ENCODE data around the gene ALKAL2.

Gene ALKAL2

GRCh38 chr2:263022-263738 is 24.7 kb downstream of the ALKAL2 start:
- H3K4me3 ChIP-seq (ENCODE audit: low read depth, low read length), result peak overlapping the region; percentile 97
- no peak for TF ChIP-seq CTCF (conservative IDR thresholded peaks at IDR 0.05; ENCODE audit: low read depth, low read length)
- no peak for DNase-seq (ENCODE audit: low read depth)

GRCh38 chr2:262117-262516 is 25.8 kb downstream of the ALKAL2 start:
- no peak for TF ChIP-seq CTCF (conservative IDR thresholded peaks at IDR 0.05; ENCODE audit: low read depth, low read length)
- H3K4me3 ChIP-seq (ENCODE audit: low read depth, low read length), result no peak overlapping the region
- no peak for DNase-seq (ENCODE audit: low read depth)

GRCh38 chr2:260507-261161 is 27.3 kb downstream of the ALKAL2 start:
- DNase-seq (ENCODE audit: low read depth), result peak; percentile 28
- H3K4me3 ChIP-seq (ENCODE audit: low read depth, low read length), result no peak overlapping the region
- no peak for TF ChIP-seq CTCF (conservative IDR thresholded peaks at IDR 0.05; ENCODE audit: low read depth, low read length)

- no peak for TF ChIP-seq CTCF (conservative IDR thresholded peaks at IDR 0.05; ENCODE audit: low read depth, low read length)
- no peak for DNase-seq (ENCODE audit: low read depth)
- no peak overlapping the region for H3K4me3 ChIP-seq (ENCODE audit: low read depth, low read length)
Observed at GRCh38 chr2:259789-260331, 28.0 kb downstream of the ALKAL2 start.

GRCh38 chr2:258933-259332 is 29.0 kb downstream of the ALKAL2 start:
- no peak for TF ChIP-seq CTCF (conservative IDR thresholded peaks at IDR 0.05; ENCODE audit: low read depth, low read length)
- no peak overlapping the region for H3K4me3 ChIP-seq (ENCODE audit: low read depth, low read length)
- DNase-seq (ENCODE audit: low read depth), result no peak

- no peak for TF ChIP-seq CTCF (conservative IDR thresholded peaks at IDR 0.05; ENCODE audit: low read depth, low read length)
- DNase-seq (ENCODE audit: low read depth), result no peak
- no peak overlapping the region for H3K4me3 ChIP-seq (ENCODE audit: low read depth, low read length)
Observed at GRCh38 chr2:257842-258241, 30.0 kb downstream of the ALKAL2 start.

Data from choroid plexus epithelial cell (primary cell).